IMR-90 (cell line): ENCODE measurements around the gene KLHL2. TPM values are rescaled to one million over a fixed set of nuclear protein-coding genes. Genes with fewer than 3 reads are reported as not detected.
A peak's percentile ranks its signal among the peaks of the same experiment; 100 is the strongest.
"Not testable (repeated sequence)": the region's sequence is repeated elsewhere in the genome, so short reads cannot be mapped to it uniquely, and the experiment has no call there.

Source experiments
- ATAC-seq: fragments of 200-7000 bp; cut with Tn5 transposase; 2 replicates; pipeline ENCODE4 v1.9.1; 2020; ENCODE audit warnings: low read depth, mild to moderate bottlenecking, moderate library complexity
- BruUV-seq: library from RNA; stranded (reverse); fragments of 400-500 nt; replicated peaks from 2 replicates; lab custom pipeline; 2021; lab: Mats Ljungman, UMichigan
- CTCF ChIA-PET: fragments of 300-600 bp; formaldehyde crosslinking; extraction: SDS; loops from one replicate; lab custom pipeline; 2021; ENCODE audit warnings: antibody characterized with exemption; lab: Yijun Ruan, JAX
- POLR2A ChIA-PET: fragments of 300-600 bp; sonication (Branson Sonifier 250); formaldehyde crosslinking; loops from one replicate; lab custom pipeline; 2022; ENCODE audit warnings: antibody characterized with exemption; ENCODE audit not compliant: unreplicated experiment; lab: Charles Lee
- DNase-seq: peaks from one replicate; pipeline ENCODE4 v3.0.0; 2013
- H2AFZ ChIP-seq: replicated peaks from 2 replicates; pipeline ENCODE3; 2013; ENCODE audit warnings: low read length, mild to moderate bottlenecking; ENCODE audit not compliant: poor library complexity
- H2AK5ac ChIP-seq: 2 replicates; pipeline ENCODE4 v1.6.1; 2013; ENCODE audit warnings: low read depth, low read length, inconsistent platforms
- H2AK9ac ChIP-seq: replicated peaks from 2 replicates; pipeline ENCODE3; 2013; ENCODE audit warnings: mild to moderate bottlenecking, low read depth, low read length, moderate library complexity; ENCODE audit not compliant: poor library complexity
- H2BK120ac ChIP-seq: 2 replicates; pipeline ENCODE4 v1.6.1; 2013; ENCODE audit warnings: low read depth, low read length, inconsistent platforms
- H2BK15ac ChIP-seq: 3 replicates; pipeline ENCODE4 v1.6.1; 2013; ENCODE audit warnings: low read depth, low read length, inconsistent platforms
- H2BK20ac ChIP-seq: 2 replicates; pipeline ENCODE4 v1.6.1; 2013; ENCODE audit warnings: low read depth, mild to moderate bottlenecking, inconsistent platforms, low read length, moderate library complexity
- H2BK5ac ChIP-seq: 2 replicates; pipeline ENCODE4 v1.6.1; 2013; ENCODE audit warnings: mild to moderate bottlenecking, low read depth, low read length, inconsistent platforms; ENCODE audit not compliant: poor library complexity, severe bottlenecking
- H3K14ac ChIP-seq: replicated peaks from 2 replicates; pipeline ENCODE4 v1.6.1; 2013; ENCODE audit warnings: low read depth, low read length, inconsistent platforms
- H3K18ac ChIP-seq: 2 replicates; pipeline ENCODE4 v1.6.1; 2013; ENCODE audit warnings: low read depth, low read length, control low read depth
- H3K23ac ChIP-seq: 2 replicates; pipeline ENCODE4 v1.6.1; 2013; ENCODE audit warnings: low read depth, low read length, inconsistent platforms
- H3K27ac ChIP-seq: 2 replicates; pipeline ENCODE4 v1.5.1; 2013; ENCODE audit warnings: mild to moderate bottlenecking, control low read depth, low read length; ENCODE audit not compliant: insufficient read depth
- H3K27me3 ChIP-seq: 2 replicates; pipeline ENCODE4 v1.6.1; 2013; ENCODE audit warnings: low read length; ENCODE audit not compliant: control insufficient read depth, insufficient read depth
- H3K36me3 ChIP-seq: 2 replicates; pipeline ENCODE4 v1.6.1; 2013; ENCODE audit warnings: low read length, mixed read lengths; ENCODE audit not compliant: control insufficient read depth, insufficient read depth
- H3K4ac ChIP-seq: 2 replicates; pipeline ENCODE4 v1.6.1; 2013; ENCODE audit warnings: low read depth, low read length, inconsistent platforms
- H3K4me1 ChIP-seq: 2 replicates; pipeline ENCODE4 v1.6.1; 2013; ENCODE audit warnings: low read length, mixed read lengths; ENCODE audit not compliant: control insufficient read depth, insufficient read depth
- H3K4me2 ChIP-seq: 2 replicates; pipeline ENCODE4 v1.6.1; 2013; ENCODE audit warnings: low read depth, mild to moderate bottlenecking, control low read depth, low read length, moderate library complexity
- H3K4me3 ChIP-seq: 2 replicates; pipeline ENCODE4 v1.5.1; 2013; ENCODE audit warnings: low read depth, mild to moderate bottlenecking, control low read depth, low read length, moderate library complexity; ENCODE audit not compliant: insufficient read depth
- H3K56ac ChIP-seq: 2 replicates; pipeline ENCODE4 v1.6.1; 2013; ENCODE audit warnings: low read length, inconsistent platforms; ENCODE audit not compliant: insufficient read depth; ENCODE audit errors: extremely low read depth
- H3K79me1 ChIP-seq, 2 experiments: 2 replicates each; pipeline ENCODE4 v1.6.1; 2013; ENCODE audit warnings: low read length in 2 of 2, inconsistent platforms in 1 of 2, low read depth in 1 of 2
- H3K9ac ChIP-seq: 2 replicates; pipeline ENCODE4 v1.6.1; 2013; ENCODE audit warnings: low read depth, low read length, control low read depth
- H3K9me1 ChIP-seq: 2 replicates; pipeline ENCODE4 v1.6.1; 2013; ENCODE audit warnings: low read length, inconsistent platforms; ENCODE audit not compliant: insufficient read depth
- H3K9me3 ChIP-seq: 2 replicates; pipeline ENCODE4 v1.6.1; 2013; ENCODE audit warnings: low read length; ENCODE audit not compliant: control insufficient read depth, insufficient read depth
- H4K20me1 ChIP-seq: 2 replicates; pipeline ENCODE4 v1.6.1; 2013; ENCODE audit warnings: low read length, inconsistent platforms; ENCODE audit not compliant: insufficient read depth
- H4K5ac ChIP-seq: 2 replicates; pipeline ENCODE4 v1.6.1; 2013; ENCODE audit warnings: mild to moderate bottlenecking, low read depth, low read length, control low read depth
- H4K8ac ChIP-seq, 2 experiments: 2 replicates each; pipeline ENCODE4 v1.6.1; 2013; ENCODE audit warnings: low read depth in 2 of 2, low read length in 2 of 2, control low read depth in 1 of 2, inconsistent platforms in 1 of 2
- H4K91ac ChIP-seq: 2 replicates; pipeline ENCODE4 v1.6.1; 2013; ENCODE audit warnings: low read depth, low read length, inconsistent platforms; ENCODE audit not compliant: insufficient read depth
- FOS ChIP-seq: fragments of 150-350 bp; IDR thresholded peaks from 2 replicates; pipeline ENCODE4 v1.6.1; 2016; ENCODE audit warnings: low read depth, low read length
- WGBS, 2 experiments: methylation state at CpG; one replicate each; pipeline versions ENCODE4 v1.1.5 to v1.1.7; 2013; ENCODE audit warnings: missing lambda C conversion rate in 2 of 2; ENCODE audit not compliant: insufficient read length in 1 of 2; ENCODE audit errors: extremely low coverage in 2 of 2; 5-methylcytosine and 5-hydroxymethylcytosine counted together
- dilution Hi-C: fragments of 300-500 bp; cut with HindIII; formaldehyde crosslinking; loops from one replicate; pipeline ENCODE4 v1.14.3; 2018; ENCODE audit warnings: low sequenced_read_pairs; ENCODE audit not compliant: unreplicated experiment
- in situ Hi-C: fragments of 300-500 bp; cut with MboI; formaldehyde crosslinking; loops from 3 replicates; pipeline ENCODE4 v1.14.3; 2019; ENCODE audit warnings: low sequenced_read_pairs, inconsistent platforms, mixed read lengths
- intact Hi-C: fragments of 100-400 bp; cut with micrococcal nuclease; formaldehyde crosslinking; loops from 2 replicates; pipeline ENCODE4 v1.10.0; 2022
- polyA plus RNA-seq, 3 experiments: library from polyadenylated mRNA; depleted of rRNA; stranded (reverse); fragments of >200 nt; gene quantifications; 2 replicates each; pipeline ENCODE4 v1.2.3, GENCODE V29; 2012; ENCODE audit warnings: low replicate concordance in 1 of 3
- total RNA-seq: library from RNA; depleted of rRNA; stranded (reverse); fragments of >200 nt; gene quantifications from 2 replicates; pipeline ENCODE4 v1.2.3, GENCODE V29; 2012

The KLHL2 gene
- total and polyA plus RNA-seq, 2 of the 4 experiments (the other 2 are of a cell fraction) = 11.0 to 12.4 TPM

DNA sequence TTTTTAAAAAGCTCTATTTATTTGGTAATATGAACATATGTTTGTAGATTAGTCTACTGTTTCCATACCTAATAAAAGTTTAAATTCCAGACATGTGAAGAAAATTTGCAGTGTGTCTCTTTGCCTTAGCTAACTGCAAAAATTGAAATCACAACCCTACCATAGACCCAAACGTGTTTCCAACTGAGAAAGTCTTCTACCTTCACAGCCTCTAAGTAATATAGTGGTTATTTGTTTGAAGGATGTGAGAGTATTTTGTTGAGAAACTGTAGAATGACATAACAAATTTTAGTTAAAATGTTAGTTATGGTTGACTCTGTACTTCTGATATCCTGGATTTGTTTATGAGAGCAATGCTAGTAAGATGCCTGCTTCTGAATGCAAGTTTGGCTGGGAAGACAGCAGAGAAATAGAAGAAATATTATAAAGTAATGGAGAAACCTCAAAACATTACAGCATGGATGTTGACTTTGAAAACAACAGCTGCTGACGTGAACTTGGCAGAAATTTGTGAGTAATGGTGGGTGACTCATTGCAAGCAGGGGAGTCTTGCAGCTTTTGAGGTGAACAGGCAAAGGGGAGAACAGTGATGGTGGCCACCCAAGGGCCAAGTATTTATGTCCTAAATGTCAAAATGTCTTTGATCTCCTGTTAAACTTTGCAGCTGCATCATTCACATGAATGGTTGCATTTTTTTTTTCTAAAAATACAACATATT, 7.8 kb downstream of the KLHL2 start:
- H4K5ac ChIP-seq, H3K9ac ChIP-seq, H3K9me3 ChIP-seq, H2BK120ac ChIP-seq, POLR2A ChIA-PET, H3K4me1 ChIP-seq, H3K18ac ChIP-seq, H3K4me2 ChIP-seq, H3K27ac ChIP-seq, H2AK9ac ChIP-seq, H3K9me1 ChIP-seq, dilution Hi-C loops, H4K8ac ChIP-seq, BruUV-seq, H2BK5ac ChIP-seq, H2AFZ ChIP-seq, H2AK5ac ChIP-seq, H3K4ac ChIP-seq, H3K23ac ChIP-seq, H3K14ac ChIP-seq, H2BK15ac ChIP-seq, H2BK20ac ChIP-seq, H3K4me3 ChIP-seq, H4K91ac ChIP-seq, H4K20me1 ChIP-seq, H3K36me3 ChIP-seq, H3K56ac ChIP-seq, intact Hi-C loops, H3K27me3 ChIP-seq: not testable (repeated sequence)
- peak; percentile 66 for TF ChIP-seq FOS
- in situ Hi-C loops = loop anchor here (25.0 kb wide), 1 partner anchor 122 kb away; the partner anchor contains the start of gene MSMO1
- H3K79me1 ChIP-seq = peaks cover 5 to 11% of the 10 kb centered on the region in 2 experiments
- DNase-seq = peak; percentile 87
- CTCF ChIA-PET = interaction anchor here (0.6 to 0.7 kb wide), 2 partner anchors 46 to 75 kb away, joined by 3 to 4 read pairs; no protein-coding TSS in a partner anchor
- ATAC-seq = peak; percentile 68
- no CpG with 5 or more reads among the region's 2 CpGs for WGBS, 2 experiments

GRCh38 chr4:165215761-165216487, 8.6 kb downstream of the KLHL2 start:
- H3K36me3 ChIP-seq, H2BK5ac ChIP-seq, BruUV-seq, H3K14ac ChIP-seq, H4K5ac ChIP-seq, H3K9ac ChIP-seq, H3K4ac ChIP-seq, H2BK120ac ChIP-seq, H2BK15ac ChIP-seq, H2AFZ ChIP-seq, H3K56ac ChIP-seq, H3K4me3 ChIP-seq, H3K9me1 ChIP-seq, H2AK9ac ChIP-seq, H2BK20ac ChIP-seq, H3K4me1 ChIP-seq, dilution Hi-C loops, H4K91ac ChIP-seq, H4K8ac ChIP-seq, H4K20me1 ChIP-seq, POLR2A ChIA-PET, H3K4me2 ChIP-seq, H3K27me3 ChIP-seq, DNase-seq, ATAC-seq, intact Hi-C loops, H3K27ac ChIP-seq, H3K18ac ChIP-seq, H2AK5ac ChIP-seq, H3K23ac ChIP-seq, H3K9me3 ChIP-seq, H3K79me1 ChIP-seq: not testable (repeated sequence)
- CTCF ChIA-PET = interaction anchor here (0.6 to 0.7 kb wide), 2 partner anchors 46 to 75 kb away, joined by 3 to 4 read pairs; no protein-coding TSS in a partner anchor
- in situ Hi-C loops = loop anchor here (25.0 kb wide), 1 partner anchor 121 kb away; the partner anchor contains the start of gene MSMO1
- WGBS, 2 experiments = no CpG with 5 or more reads among the region's 2 CpGs
